Inflammatory macrophage (primary cell): ENCODE results near the gene LRCH2.
"Not testable (repeated sequence)": the region's sequence is repeated elsewhere in the genome, so short reads cannot be mapped to it uniquely, and the experiment has no call there.

ENCODE experiments used
- DNase-seq, 2 donors: peaks; one replicate each; pipeline ENCODE4 v3.0.0-alpha.2; 2020 to 2022

LRCH2 gene

DNA sequence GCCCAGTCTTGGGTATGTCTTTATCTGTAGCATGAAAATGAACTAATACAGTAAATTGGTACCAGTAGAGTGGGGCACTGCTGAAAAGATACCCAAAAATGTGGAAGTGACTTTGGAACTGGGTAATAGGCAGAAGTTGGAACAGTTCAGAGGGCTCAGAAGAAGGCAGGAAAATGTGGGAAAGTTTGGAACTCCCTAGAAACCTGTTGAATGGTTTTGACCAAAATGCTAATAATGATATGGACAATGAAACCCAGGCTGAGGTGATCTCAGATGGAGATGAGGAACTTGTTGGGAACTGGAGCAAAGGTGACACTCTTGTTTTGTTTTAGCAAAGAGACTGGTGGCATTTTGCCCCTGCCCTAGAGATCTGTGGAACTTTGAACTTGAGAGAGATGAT, 24.3 kb downstream of the LRCH2 start:
- DNase-seq: not testable (repeated sequence)

DNA sequence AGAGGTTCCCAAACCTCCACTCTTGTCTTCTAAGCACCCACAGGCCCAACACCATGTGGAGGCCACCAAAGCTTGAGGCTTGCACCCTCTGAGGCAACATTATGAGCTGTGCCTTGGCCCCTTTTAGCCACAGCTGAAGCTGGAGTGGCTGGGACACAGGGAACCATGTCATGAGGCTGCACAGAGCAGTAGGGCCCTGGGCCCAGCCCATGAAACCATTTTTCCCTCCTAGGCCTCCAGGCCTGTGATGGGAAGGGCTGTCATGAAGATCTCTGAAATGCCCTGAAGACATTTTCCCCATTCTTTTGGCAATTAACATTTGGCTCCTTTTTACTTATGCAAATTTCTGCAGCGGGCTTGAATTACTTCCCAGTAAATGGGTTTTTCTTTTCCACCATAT, 29.9 kb downstream of the LRCH2 start:
- DNase-seq: no peak

DNA sequence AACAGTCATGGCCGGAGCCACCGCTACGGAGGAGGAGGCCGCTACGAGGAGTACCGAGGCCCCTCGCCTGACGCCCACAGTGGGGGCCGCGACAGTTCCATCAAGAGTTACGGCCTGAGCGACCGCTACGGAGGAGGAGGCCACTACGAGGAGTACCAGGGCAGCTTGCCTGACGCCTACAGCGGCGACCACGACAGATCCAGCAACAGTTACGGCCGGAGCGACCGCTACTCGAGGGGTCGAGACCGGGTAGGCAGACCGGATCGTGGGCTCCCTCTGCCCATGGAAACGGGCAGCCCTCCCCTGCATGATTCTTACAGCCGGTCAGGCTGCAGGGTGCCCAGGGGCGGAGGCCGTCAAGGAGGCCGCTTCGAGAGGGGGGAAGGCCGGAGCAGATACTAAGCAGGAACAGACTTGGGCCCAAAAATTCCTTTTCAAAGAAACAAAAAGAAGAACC, 41.6 kb downstream of the LRCH2 start:
- DNase-seq: no peak

DNA sequence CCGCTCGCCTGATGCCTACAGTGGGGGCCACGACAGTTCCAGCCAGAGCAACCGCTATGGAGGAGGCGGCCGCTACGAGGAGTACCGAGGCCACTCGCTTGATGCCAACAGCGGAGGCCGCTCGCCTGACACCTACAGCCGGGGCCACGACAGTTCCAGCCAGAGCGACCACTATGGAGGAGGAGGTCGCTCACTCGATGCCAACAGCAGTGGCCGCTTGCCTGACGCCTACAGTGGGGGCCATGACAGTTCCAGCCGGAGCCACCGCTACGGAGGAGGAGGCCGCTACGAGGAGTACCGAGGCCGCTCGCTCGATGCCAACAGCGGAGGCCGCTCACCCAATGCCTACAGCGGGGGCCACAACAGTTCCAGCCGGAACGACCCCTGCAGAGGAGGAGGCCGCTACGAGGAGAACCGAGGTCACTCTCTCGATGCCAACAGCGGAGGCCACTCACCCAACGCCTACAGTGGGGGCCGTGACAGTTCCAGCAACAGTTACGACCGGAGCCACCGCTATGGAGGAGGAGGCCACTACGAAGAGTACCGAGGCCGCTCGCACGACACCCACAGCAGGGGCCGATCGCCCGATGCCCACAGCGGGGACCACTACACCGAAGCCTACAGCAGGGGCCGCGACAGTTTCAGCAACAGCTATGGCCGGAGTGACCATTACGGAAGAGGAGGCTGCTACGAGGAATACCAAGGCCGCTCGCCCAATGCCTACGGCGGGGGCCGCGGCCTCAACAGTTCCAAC, 42.2 kb downstream of the LRCH2 start:
- no peak for DNase-seq

DNA sequence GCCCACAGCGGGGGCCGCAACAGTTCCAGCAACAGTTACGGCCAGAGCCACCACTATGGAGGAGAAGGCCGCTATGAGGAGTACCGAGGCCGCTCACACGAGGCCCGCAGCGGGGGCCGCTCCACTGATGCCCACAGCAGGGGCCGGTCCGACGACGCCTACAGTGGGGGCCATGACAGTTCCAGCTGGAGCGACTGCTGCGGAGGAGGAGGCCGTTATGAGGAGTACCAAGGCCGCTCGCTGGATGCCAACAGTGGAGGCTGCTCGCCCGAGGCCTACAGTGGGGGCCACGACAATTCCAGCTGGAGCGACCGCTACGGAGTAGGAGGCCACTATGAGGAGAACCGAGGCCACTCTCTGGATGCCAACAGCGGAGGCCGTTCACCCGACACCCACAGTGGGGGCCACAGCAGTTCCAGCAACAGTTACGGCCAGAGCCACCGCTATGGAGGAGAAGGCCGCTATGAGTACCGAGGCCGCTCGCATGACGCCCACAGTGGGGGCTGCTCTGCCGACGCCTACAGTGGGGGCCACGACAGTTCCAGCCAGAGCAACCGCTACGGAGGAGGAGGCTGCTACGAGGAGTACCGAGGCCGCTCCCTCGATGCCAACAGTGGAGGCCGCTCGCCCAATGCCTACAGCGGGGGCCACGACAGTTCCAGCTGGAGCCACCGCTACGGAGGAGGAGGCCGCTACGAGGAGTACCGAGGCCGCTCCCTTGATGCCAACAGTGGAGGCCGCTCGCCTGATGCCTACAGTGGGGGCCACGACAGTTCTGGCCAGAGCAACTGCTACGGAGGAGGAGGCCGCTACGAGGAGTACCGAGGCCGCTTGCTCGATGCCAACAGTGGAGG, 43.0 kb downstream of the LRCH2 start:
- DNase-seq: no peak

DNA sequence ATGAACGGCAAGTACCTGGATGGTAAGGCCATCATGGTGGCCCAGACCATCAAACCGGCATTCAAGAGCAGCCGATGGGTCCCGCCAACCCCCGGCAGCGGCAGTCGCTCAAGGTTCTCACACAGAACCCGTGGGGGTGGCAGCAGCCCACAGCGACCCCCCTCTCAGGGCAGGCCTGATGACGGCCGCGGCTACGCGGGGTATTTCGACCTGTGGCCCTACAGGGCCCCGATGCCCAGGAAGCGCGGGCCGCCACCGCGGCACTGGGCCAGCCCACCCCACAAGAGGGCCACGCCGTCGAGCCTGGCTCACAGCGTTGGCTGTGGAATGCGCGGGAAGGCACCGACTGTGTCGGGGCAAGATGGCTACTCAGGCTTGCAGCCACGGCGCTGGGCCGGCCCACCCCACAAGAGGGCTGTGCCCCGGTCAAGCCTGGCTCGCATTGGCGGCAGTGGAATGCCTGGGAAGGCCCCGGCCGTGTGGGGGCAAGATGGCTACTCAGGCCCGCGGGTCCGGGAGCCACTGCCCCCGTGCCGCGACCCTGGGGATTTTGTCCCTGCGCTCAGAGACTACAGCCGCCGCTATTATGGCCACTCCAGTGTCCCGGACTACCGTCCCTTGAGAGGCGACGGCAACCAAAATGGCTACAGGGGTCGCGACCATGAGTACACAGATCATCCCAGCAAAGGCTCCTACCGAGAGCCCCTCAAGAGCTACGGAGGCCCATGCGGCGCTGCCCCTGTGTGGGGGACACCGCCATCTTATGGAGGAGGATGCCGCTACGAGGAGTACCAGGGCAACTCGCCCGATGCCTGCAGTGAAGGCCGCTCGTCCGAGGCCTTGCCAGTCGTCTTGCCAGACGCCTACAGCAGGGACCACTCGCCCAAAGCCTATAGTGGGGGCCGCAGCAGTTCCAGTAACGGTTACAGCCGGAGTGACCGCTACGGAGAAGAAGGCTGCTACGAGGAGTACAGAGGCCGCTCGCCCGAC, 44.0 kb downstream of the LRCH2 start:
- DNase-seq: no peak

DNA sequence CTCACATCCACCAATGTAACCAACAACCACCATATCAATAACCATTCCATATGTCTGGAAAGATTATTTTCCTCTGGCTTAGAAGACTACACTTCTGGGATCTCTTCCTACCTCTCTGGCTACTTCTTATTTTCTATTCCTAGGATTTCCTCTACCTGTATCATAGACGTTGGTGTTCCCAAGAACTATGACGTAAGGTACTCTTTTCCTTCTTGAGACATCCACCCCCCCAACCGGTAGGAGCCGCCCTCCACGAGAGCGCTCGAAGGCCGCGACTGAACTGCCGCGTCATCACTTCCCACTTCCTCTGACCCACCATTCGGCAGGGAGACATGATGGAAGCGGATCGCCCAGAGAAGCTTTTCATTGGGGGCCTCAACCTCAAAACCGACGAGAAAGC, 44.8 kb downstream of the LRCH2 start, which contains the start of gene RBMXL3:
TSS of gene RBMXL3 (plus strand) at position 301 of the 400 bp plus-strand sequence. CDS start at position 333, 32 bp downstream.
- DNase-seq: no peak

DNA sequence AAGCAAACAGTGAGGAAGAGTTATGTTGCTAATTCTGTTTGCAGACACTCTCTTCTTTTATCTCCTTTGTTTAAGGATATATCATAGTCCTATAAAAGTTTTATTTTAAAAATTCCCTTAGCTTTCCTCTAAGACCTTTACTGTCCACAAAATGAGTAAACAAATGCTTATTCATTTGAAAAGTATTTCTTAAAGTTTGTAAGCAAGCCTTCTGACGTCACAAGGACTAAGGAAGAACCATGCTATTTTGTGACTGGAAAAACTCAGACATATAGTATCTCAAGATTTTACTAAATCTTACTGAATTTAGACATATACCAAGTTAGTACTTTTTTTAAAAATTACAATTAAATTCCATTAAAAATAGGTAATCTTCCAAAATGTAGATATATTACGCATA, 49.9 kb downstream of the LRCH2 start:
- DNase-seq: no peak

DNA sequence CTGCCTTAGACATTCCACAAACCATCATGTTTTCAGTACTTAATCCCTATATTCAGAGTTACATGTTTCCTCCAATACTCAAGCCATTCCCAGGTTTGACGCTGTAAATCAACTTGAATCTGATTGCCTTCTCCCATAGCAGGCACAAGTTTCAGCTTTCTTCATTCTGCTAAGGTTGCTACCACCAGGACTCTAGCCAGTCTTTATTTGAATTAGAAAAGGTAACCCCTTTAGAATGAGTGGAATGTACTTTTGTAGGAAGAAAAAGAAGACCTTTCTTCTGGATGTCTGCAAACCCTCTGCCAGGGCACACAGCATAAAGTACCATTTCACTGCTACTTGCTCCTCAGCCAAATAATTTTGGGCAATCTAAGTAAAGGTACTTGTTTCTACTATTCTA, 55.4 kb downstream of the LRCH2 start:
- DNase-seq: no peak

DNA sequence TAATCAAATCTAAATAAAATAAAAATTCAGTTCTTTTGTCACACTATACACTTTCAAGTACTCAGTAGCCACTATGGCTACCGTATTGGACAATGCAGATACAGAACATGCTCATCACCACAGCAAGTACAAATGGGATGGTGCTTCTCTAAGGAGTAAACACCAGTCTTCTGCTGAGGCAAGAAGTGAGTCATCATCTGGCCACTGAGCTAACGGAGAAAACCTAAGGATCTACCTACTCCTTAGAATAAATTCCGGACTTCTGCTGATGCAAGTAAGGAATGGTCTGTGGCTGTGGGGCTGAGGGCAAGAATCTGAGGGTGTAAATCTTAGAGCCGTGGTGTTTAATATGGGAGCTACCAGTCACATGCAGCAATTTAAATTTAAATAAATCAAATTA, 56.0 kb downstream of the LRCH2 start:
- DNase-seq: no peak

DNA sequence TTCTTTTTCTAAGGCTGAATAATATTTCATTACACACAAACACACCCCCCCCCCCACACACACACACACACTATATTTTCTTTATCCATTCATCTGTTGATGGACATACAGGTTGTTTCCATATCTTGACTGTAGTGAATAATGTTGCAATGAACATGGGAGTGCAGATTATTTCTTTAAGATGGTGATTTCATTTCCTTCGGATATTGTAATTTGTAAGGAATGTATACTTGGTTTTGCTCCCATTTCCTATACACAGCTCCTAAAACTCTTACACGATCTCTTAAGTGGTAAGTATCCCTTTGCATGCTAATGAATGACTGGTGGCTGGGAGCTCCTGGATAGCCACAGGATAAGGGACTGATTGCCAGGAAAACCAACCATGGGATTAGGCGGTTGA, 59.3 kb downstream of the LRCH2 start:
- no peak for DNase-seq

DNA sequence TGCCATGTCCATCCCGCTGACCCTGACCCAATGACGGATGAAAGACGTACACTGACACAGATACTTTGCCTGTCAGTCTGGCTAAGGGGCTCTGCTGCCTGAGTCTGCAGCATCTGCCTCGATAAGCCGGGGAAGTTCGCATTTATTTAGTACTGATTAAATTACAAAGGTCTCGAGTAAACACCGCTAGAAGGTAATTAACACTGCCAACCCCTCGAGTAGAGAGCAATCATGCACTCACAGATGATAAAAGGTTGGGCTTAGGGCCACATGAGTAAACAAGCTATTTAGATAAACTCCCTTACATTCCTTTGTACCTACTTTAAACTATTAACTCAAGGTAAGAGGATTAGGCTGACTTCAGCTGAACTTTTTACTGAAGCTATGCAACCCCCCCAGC, 60.7 kb downstream of the LRCH2 start:
- no peak for DNase-seq

DNA sequence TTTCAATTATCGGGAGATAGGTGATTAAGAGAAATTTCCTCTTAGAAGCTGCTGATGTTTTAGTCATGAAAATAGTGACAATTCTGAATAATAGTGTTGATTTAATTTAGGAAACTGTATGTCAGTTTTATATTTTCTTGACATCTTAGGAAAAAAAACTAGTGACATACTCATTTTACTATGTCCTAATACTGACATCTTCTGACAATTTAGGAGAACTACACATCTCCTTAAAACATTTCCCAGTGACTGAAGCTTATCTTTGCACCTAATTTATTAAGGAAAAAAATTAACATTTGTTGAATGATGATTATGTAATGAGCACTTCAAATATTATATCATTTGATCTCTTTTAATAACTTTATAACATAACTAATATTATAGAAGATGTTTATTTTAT, 86.7 kb downstream of the LRCH2 start:
- DNase-seq: no peak

DNA sequence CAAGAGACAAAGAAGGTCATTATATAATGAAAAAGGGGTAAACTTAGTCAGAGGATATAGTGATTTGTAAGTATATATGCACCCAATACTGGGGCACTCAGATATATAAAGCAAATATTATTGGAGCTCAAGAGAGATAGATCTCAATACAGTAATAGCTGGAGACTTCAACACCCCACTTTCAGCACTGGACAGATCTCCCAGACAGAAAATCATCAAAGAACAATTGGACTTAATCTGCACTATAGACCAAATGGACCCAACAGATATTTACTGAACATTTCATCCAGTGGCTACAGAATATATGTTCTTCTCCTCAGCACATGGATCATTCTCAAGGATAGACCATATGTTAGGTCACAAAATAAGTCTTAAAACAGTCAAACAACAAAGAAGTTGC, 91.8 kb downstream of the LRCH2 start:
- DNase-seq: no peak

DNA sequence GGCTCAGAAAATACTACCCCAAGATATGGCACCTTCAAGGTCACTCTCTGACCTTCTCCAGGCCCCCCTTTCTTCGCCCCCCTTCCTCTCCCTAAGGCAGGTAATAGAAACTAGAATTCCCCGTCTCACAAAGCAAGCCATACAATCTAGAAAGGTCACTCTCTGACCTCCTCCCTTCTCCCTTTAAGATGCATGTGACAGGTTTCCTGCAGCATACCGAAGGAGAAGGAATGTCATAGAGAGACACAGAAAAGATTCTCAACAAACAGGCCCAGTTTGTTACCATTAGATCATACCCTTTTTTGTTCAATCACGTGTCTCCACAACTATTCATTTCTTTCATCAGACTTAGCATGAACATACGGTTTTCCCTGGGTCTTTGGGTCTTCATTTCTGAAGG, 95.9 kb downstream of the LRCH2 start:
- DNase-seq: no peak

DNA sequence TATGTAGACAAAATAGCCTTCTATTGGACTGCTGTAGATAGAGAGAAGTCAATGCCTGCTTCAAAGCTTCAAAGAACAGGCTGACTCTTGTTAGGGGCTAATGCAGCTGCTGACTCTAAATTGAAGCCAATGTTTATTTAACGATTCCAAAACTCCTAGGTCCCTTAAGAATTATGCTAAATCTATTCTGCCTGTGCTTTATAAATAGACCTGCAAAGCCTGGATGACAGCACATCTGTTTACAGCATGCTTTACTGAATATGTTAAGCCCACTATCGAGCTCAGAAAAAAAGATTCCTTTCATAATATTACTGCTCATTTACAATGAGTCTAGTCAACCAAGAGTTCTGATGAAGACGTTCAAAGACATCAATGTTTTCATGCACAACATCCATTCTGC, 99.5 kb downstream of the LRCH2 start:
- DNase-seq: no peak

DNA sequence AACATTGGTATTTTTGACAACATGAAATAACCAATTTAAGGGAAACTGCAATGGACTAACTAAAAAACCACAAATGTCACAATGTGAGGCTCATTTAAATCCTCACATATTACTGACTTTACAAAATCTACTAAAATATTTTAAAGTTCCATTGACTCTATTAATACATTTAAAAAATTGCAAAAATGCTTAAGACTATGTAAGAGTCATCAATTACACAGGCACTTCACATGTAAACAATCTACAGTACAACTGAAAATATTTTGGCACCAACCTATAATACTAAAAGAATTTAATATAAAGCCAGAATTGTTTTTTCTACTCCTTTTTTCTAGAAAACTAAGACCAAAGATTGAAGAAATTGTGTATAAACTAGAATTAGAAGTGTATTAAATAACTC, 121.5 kb downstream of the LRCH2 start:
- no peak for DNase-seq

DNA sequence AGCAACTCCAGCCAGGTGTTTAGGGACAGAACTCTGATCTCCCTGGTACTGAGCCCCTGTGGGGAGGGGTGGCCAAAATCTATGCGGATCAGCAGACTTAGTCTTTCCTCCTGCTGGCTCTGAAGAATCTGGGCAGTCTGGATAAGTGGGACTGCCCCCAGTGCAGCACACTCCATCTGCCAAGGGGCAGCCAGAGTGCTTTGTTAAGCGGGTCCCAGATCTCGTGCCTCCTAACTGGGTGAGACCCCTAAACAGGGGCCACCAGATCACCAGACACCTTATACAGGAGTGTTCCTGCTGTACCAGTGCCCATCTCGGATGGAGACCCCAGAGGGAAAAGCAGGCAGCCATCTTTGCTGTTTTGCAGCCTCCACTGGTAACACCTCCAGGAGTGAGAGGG, 135.0 kb downstream of the LRCH2 start:
- no peak for DNase-seq

DNA sequence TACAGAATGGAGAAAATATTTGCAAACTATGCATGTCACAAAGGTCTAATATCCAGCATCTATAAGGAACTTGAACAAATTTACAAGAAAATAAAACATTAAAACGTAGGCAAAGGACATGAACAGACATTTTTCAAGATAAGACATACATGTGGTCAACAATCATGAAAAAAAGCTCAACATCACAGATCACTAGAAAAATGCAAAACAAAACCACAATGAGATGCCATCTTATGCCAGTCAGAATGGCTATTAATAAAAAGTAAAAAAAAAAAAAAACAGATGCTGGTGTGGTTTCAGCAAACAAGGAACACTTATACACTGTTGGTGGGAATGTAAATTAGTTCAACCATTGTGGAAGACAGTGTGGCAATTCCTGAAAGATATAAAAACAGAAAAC, 140.7 kb downstream of the LRCH2 start:
- DNase-seq: no peak

DNA sequence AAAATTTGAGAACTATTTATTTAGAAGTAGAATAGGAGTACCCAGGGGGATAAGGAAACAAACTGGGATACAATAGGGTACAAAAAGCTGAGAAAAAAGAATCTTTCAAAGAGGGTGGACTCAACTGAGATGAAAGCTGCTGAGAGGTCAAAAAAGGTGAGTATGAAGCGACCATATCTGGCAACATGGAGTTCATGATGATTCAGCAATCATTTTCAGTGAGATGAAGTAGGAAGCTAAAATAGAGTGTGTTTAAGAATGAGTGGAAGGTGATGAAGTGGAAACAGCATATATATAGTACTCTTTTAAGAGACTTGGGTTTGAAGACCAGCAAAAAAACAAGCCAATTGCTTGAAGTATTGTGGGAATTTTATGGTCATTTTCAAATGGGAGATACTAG, 144.5 kb downstream of the LRCH2 start:
- no peak for DNase-seq

DNA sequence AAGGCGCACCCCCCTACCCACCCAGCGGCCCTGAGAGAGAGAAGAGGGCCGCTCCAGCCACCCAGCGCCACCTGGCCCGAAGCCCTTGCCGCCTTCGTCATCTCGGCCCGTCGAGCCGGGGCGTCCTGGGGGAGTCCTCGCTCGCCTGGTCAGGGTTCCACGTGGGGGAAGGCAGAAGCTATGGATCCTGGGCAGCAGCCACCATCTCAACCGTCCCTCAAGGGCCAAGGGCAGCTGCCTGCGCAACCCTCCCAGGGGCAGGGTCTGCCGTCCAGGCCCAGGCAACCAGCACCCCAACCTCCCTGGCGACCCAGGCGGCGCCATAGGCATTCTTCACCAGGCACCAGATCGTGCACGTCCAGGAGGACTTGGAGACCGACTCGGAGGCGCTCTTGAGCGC, 165.0 kb downstream of the LRCH2 start:
- no peak for DNase-seq

DNA sequence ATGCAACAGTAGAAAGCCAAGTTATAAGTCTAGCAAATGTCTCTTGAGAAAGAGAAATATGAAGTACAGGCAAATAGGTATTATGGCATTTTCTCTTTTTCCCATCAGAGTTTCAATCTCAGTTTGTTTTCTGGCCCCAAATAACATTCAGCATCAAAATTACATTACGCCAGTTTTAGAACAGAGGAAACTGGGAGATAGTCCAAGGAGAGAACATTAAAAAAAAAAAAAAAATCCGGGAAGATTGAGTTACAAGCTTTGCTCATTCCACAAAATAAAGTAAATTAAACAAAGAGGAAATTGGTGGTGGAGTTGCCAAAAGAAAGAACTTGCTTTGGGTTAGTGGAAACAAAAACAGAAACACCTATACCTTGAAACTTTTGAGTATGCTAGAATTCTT, 166.1 kb downstream of the LRCH2 start:
- DNase-seq: no peak

DNA sequence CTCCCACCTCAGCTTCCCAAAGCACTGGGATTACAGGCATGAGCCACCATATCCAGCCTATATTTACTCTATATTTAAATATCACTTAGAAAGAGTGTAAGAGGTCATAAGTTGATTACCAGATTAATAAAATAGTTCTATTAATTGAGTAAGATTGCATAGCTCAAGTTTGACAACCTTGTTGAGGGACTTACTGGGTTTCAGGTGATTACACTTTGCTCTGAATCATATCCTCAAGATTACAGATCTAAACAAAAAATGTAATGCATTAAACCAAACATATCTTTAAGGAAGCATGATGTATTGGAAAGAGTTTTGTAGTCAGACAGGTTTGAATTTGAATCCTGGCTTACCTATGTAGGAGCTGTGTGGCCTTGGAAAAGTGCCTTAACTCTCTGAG, 168.6 kb downstream of the LRCH2 start:
- DNase-seq: no peak
